HG02885 (cell line): ENCODE results near the gene NAE1.

Experiments used
- ATAC-seq: cut with Tn5 transposase; IDR thresholded peaks from one replicate; pipeline ENCODE4 v1.9.1; 2021; ENCODE audit warnings: mild to moderate bottlenecking; ENCODE audit not compliant: unreplicated experiment, poor library complexity

NAE1 gene

GRCh38 chr16:66851166-66851964, 20.6 kb upstream of the NAE1 start:
- no peak for ATAC-seq

- no peak for ATAC-seq
Measured at GRCh38 chr16:66850115-66850815, 19.5 kb upstream of the NAE1 start.

- ATAC-seq = no peak
Measured at GRCh38 chr16:66849549-66849948, 18.8 kb upstream of the NAE1 start.

- no peak for ATAC-seq
Measured at GRCh38 chr16:66849021-66849420, 18.2 kb upstream of the NAE1 start.

GRCh38 chr16:66848172-66848571, 17.4 kb upstream of the NAE1 start:
- no peak for ATAC-seq

GRCh38 chr16:66847533-66848067, 16.8 kb upstream of the NAE1 start:
- ATAC-seq = no peak

- ATAC-seq = no peak
Measured at GRCh38 chr16:66846831-66847230, 16.1 kb upstream of the NAE1 start.

GRCh38 chr16:66846266-66846665, 15.5 kb upstream of the NAE1 start:
- no peak for ATAC-seq

GRCh38 chr16:66845791-66846221, 15.0 kb upstream of the NAE1 start:
- no peak for ATAC-seq

GRCh38 chr16:66845080-66845410, 14.3 kb upstream of the NAE1 start:
- ATAC-seq = no peak

GRCh38 chr16:66844342-66845079, 13.7 kb upstream of the NAE1 start, which contains the start of gene CA7:
Gene CA7 (plus strand): TSS chr16:66844414. CDS start chr16:66844488, 74 bp downstream.
- ATAC-seq = no peak

- no peak for ATAC-seq
Measured at GRCh38 chr16:66844009-66844341, 13.2 kb upstream of the NAE1 start.

GRCh38 chr16:66843191-66843590, 12.4 kb upstream of the NAE1 start:
- ATAC-seq = no peak

GRCh38 chr16:66842765-66843164, 12.0 kb upstream of the NAE1 start:
- no peak for ATAC-seq

- ATAC-seq = no peak
Measured at GRCh38 chr16:66841366-66841765, 10.6 kb upstream of the NAE1 start.

GRCh38 chr16:66840883-66841282, 10.1 kb upstream of the NAE1 start:
- ATAC-seq = no peak

GRCh38 chr16:66834746-66835145, 4.0 kb upstream of the NAE1 start:
- ATAC-seq = no peak

- no peak for ATAC-seq
Measured at GRCh38 chr16:66832661-66833305, 2.0 kb upstream of the NAE1 start.

- ATAC-seq = no peak
Measured at GRCh38 chr16:66832190-66832589, 1.4 kb upstream of the NAE1 start.

GRCh38 chr16:66824006-66824405, 6.8 kb downstream of the NAE1 start:
- ATAC-seq = no peak
